HepG2 (cell line): ENCODE data around the gene IMPDH1. TPM values are rescaled to one million over a fixed set of nuclear protein-coding genes. Genes with fewer than 3 reads are reported as not detected.

Source experiments
- CCAR2 ChIP-seq: fragments of 200-400 bp; formaldehyde crosslinking; optimal IDR thresholded peaks from 2 replicates; pipeline ENCODE3; 2018; ENCODE audit warnings: low read depth, mild to moderate bottlenecking, low read length, moderate library complexity
- FOXJ3 ChIP-seq: sonication (generic); formaldehyde crosslinking; IDR thresholded peaks from 2 replicates; pipeline ENCODE4 v1.4.0; 2020; ENCODE audit warnings: missing genetic modification reagents, mild to moderate bottlenecking, borderline replicate concordance
- FOXP1 ChIP-seq, 2 experiments: fragments of 450-650 bp in 1 of 2; IDR thresholded peaks; 2 replicates each; pipeline ENCODE4 v1.6.1; 2017 to 2018; ENCODE audit warnings: antibody characterized with exemption in 1 of 2
- HDAC1 ChIP-seq: sonication (generic); formaldehyde crosslinking; IDR thresholded peaks from 2 replicates; pipeline ENCODE4 v1.5.1; 2020; ENCODE audit warnings: mild to moderate bottlenecking, missing genetic modification reagents
- KAT8 ChIP-seq: IDR thresholded peaks from 2 replicates; pipeline ENCODE4 v1.6.1; 2016; ENCODE audit warnings: missing genetic modification reagents, missing compliant biosample characterization
- MED1 ChIP-seq: sonication (generic); formaldehyde crosslinking; IDR thresholded peaks from 2 replicates; pipeline ENCODE4 v1.4.0; 2020; ENCODE audit warnings: missing genetic modification reagents
- PHF5A ChIP-seq: IDR thresholded peaks from one replicate; pipeline ENCODE4 v1.6.1; 2018; ENCODE audit warnings: low read depth, missing genetic modification reagents; ENCODE audit not compliant: unreplicated experiment
- PTBP1 ChIP-seq: fragments of 200-400 bp; formaldehyde crosslinking; IDR thresholded peaks from 2 replicates; pipeline ENCODE4 v1.6.1; 2018; ENCODE audit warnings: low read length, low read depth; ENCODE audit not compliant: poor library complexity, severe bottlenecking
- U2AF1 ChIP-seq: fragments of 200-400 bp; formaldehyde crosslinking; optimal IDR thresholded peaks from 2 replicates; pipeline ENCODE3; 2017; ENCODE audit warnings: mild to moderate bottlenecking, low read depth, low read length
- ZNF737 ChIP-seq: sonication (generic); formaldehyde crosslinking; IDR thresholded peaks from 2 replicates; pipeline ENCODE4 v1.5.0; 2020; ENCODE audit warnings: missing genetic modification reagents, mild to moderate bottlenecking, borderline replicate concordance
- ZNF879 ChIP-seq: sonication (generic); formaldehyde crosslinking; IDR thresholded peaks from 2 replicates; pipeline ENCODE4 v1.8.1; 2023; ENCODE audit warnings: missing genetic modification reagents
- polyA plus RNA-seq, 8 experiments: library from polyadenylated mRNA; depleted of rRNA in 3 of 8; stranded (reverse) in 7 of 8; unstranded in 1 of 8; fragments of >200 nt; fragmentation: Illumina TruSeq in 4 of 8; extraction: Trizol in 4 of 8; gene quantifications; 2 replicates each; pipeline versions ENCODE4 v1.2.1 to v1.2.3, GENCODE V29; 2011 to 2016; ENCODE audit warnings: low read depth in 4 of 8, missing spikeins in 1 of 8, mixed read lengths in 1 of 8; ENCODE audit not compliant: insufficient read depth in 1 of 8
- total RNA-seq, 5 experiments: library from RNA; depleted of rRNA; stranded (reverse); fragments of >200 nt; fragmentation: Illumina TruSeq; extraction: Trizol; gene quantifications; 2 replicates each; pipeline ENCODE4 v1.2.3, GENCODE V29; 2016; ENCODE audit warnings: low read depth in 1 of 5
- TF ChIP-seq, protein P1 (sequence below): sonication (generic); formaldehyde crosslinking; IDR thresholded peaks from 2 replicates; pipeline ENCODE4 v1.5.1; 2020; ENCODE audit warnings: mild to moderate bottlenecking, missing genetic modification reagents, moderate library complexity
- TF ChIP-seq, protein P2 (sequence below), 2 experiments: sonication (generic) in 1 of 2; formaldehyde crosslinking in 1 of 2; IDR thresholded peaks; 2 replicates each; pipeline versions ENCODE4 v1.6.1 to v1.9.0; 2014 to 2022; ENCODE audit warnings: antibody characterized with exemption in 1 of 2, borderline replicate concordance in 1 of 2, inconsistent platforms in 1 of 2, low read depth in 1 of 2, missing genetic modification reagents in 1 of 2
- TF ChIP-seq, protein P3 (sequence below): sonication (generic); formaldehyde crosslinking; conservative IDR thresholded peaks from 2 replicates; pipeline ENCODE4 v1.5.0; 2020; ENCODE audit warnings: missing genetic modification reagents
- TF ChIP-seq, protein P4 (sequence below): sonication (generic); formaldehyde crosslinking; IDR thresholded peaks from 2 replicates; pipeline ENCODE4 v1.5.0; 2020; ENCODE audit warnings: missing genetic modification reagents

The IMPDH1 gene
- total and polyA plus RNA-seq, 2 of the 13 experiments (the other 11 are each of a cell fraction or from before 2014, with no cell fraction given) = 22.8 to 34.0 TPM

DNA sequence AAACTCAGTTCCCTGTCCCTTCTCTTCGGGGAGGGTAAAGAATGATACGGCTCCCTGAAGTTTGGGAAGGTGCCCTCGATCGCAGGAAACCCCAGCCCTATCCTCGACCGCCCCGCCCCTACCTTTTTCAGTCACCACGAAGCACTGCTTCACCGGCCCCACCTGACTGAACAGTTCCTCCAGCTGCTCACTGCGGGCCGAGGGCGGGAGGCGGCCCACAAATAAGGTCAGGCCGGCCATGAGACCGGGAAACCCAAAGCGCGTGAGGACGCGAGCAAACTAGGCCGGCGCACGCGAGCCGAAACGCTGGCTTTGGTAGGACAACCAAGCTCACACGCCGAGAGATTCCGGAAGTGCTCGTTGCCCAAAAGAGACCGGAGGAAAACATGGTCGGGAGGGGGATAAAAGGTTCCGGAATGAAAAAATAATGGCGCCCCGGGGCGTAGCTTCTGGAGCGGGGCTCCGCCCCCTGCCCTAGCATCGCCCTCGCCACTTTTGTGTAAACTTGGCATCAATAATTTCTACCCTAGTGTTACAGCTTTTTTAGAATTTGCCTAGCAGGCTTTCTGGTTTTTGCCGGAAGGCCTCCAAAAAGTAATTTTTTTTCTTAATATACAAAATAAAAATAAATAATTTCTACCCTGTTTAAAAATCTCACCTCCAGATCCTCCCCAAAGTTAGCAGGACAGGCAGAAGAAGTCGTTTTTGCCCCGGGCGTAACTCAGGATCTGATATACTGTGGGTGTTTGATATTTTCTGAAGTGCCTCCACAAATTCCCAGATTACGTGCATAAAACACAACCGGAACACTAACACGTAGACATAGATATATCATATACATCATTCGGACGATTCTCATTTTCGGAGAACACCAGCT is 66.0 kb downstream of the IMPDH1 start, which contains the start of gene RBM28 (continued):
- TF ChIP-seq, protein P1, sequence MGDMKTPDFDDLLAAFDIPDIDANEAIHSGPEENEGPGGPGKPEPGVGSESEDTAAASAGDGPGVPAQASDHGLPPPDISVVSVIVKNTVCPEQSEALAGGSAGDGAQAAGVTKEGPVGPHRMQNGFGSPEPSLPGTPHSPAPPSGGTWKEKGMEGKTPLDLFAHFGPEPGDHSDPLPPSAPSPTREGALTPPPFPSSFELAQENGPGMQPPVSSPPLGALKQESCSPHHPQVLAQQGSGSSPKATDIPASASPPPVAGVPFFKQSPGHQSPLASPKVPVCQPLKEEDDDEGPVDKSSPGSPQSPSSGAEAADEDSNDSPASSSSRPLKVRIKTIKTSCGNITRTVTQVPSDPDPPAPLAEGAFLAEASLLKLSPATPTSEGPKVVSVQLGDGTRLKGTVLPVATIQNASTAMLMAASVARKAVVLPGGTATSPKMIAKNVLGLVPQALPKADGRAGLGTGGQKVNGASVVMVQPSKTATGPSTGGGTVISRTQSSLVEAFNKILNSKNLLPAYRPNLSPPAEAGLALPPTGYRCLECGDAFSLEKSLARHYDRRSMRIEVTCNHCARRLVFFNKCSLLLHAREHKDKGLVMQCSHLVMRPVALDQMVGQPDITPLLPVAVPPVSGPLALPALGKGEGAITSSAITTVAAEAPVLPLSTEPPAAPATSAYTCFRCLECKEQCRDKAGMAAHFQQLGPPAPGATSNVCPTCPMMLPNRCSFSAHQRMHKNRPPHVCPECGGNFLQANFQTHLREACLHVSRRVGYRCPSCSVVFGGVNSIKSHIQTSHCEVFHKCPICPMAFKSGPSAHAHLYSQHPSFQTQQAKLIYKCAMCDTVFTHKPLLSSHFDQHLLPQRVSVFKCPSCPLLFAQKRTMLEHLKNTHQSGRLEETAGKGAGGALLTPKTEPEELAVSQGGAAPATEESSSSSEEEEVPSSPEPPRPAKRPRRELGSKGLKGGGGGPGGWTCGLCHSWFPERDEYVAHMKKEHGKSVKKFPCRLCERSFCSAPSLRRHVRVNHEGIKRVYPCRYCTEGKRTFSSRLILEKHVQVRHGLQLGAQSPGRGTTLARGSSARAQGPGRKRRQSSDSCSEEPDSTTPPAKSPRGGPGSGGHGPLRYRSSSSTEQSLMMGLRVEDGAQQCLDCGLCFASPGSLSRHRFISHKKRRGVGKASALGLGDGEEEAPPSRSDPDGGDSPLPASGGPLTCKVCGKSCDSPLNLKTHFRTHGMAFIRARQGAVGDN = peak; percentile 99
- TF ChIP-seq MED1 (peak; percentile 88), KAT8 (CRISPR knock-in tag) (peak; percentile 99), PTBP1 (peak; percentile 83), ZNF737 (CRISPR knock-in tag) (peak; percentile 87; the same call in 1 of the 2 replicates), U2AF1 (peak; percentile 95), HDAC1 (CRISPR knock-in tag) (peak; percentile 96), FOXJ3 (CRISPR knock-in tag) (peak; percentile 81; the same call in 1 of the 2 replicates), FOXP1 (IDR thresholded peaks at IDR 0.05) (no peak), FOXP1 (CRISPR knock-in tag; IDR thresholded peaks at IDR 0.05) (peak; percentile 28; the same call in 1 of the 2 replicates), CCAR2 (no peak), PHF5A (CRISPR knock-in tag) (peak; percentile 96), ZNF879 (peak; percentile 98)
- TF ChIP-seq, protein P2, sequence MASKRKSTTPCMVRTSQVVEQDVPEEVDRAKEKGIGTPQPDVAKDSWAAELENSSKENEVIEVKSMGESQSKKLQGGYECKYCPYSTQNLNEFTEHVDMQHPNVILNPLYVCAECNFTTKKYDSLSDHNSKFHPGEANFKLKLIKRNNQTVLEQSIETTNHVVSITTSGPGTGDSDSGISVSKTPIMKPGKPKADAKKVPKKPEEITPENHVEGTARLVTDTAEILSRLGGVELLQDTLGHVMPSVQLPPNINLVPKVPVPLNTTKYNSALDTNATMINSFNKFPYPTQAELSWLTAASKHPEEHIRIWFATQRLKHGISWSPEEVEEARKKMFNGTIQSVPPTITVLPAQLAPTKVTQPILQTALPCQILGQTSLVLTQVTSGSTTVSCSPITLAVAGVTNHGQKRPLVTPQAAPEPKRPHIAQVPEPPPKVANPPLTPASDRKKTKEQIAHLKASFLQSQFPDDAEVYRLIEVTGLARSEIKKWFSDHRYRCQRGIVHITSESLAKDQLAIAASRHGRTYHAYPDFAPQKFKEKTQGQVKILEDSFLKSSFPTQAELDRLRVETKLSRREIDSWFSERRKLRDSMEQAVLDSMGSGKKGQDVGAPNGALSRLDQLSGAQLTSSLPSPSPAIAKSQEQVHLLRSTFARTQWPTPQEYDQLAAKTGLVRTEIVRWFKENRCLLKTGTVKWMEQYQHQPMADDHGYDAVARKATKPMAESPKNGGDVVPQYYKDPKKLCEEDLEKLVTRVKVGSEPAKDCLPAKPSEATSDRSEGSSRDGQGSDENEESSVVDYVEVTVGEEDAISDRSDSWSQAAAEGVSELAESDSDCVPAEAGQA (IDR thresholded peaks at IDR 0.05; ENCODE audit: low read depth) = peak; percentile 85
- TF ChIP-seq, protein P2 (CRISPR knock-in tag; IDR thresholded peaks at IDR 0.05; ENCODE audit: borderline replicate concordance) = peak; percentile 98
- TF ChIP-seq, protein P3, sequence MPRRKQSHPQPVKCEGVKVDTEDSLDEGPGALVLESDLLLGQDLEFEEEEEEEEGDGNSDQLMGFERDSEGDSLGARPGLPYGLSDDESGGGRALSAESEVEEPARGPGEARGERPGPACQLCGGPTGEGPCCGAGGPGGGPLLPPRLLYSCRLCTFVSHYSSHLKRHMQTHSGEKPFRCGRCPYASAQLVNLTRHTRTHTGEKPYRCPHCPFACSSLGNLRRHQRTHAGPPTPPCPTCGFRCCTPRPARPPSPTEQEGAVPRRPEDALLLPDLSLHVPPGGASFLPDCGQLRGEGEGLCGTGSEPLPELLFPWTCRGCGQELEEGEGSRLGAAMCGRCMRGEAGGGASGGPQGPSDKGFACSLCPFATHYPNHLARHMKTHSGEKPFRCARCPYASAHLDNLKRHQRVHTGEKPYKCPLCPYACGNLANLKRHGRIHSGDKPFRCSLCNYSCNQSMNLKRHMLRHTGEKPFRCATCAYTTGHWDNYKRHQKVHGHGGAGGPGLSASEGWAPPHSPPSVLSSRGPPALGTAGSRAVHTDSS (CRISPR knock-in tag) = no peak
- TF ChIP-seq, protein P4, sequence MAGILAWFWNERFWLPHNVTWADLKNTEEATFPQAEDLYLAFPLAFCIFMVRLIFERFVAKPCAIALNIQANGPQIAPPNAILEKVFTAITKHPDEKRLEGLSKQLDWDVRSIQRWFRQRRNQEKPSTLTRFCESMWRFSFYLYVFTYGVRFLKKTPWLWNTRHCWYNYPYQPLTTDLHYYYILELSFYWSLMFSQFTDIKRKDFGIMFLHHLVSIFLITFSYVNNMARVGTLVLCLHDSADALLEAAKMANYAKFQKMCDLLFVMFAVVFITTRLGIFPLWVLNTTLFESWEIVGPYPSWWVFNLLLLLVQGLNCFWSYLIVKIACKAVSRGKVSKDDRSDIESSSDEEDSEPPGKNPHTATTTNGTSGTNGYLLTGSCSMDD (CRISPR knock-in tag) = no peak; the same call in 1 of the 2 replicates
